OCI-LY7 (cell line): ENCODE data around the gene CELF6.

ENCODE experiments used
- CTCF ChIP-seq: fragments of 200-600 bp; sonication (generic); conservative IDR thresholded peaks from 2 replicates; pipeline ENCODE4 v1.5.1; 2014; ENCODE audit warnings: mild to moderate bottlenecking, antibody characterized with exemption, low read length, moderate library complexity, mixed read lengths
- EZH2phosphoT487 ChIP-seq: fragments of 200-600 bp; sonication (generic); IDR thresholded peaks from 2 replicates; pipeline ENCODE4 v1.6.1; 2018; ENCODE audit warnings: low read depth, borderline replicate concordance, mild to moderate bottlenecking, mixed run types, antibody characterized with exemption, low read length, moderate library complexity, mixed read lengths

- no peak for TF ChIP-seq CTCF
- TF ChIP-seq EZH2phosphoT487, result no peak
Observed at GRCh38 chr15:72242775-72243370, 77.1 kb downstream of the CELF6 start.
